Activated T-helper 9 cell treated with anti-CD3 and anti-CD28 coated beads, Interleukin-2, amount 50 U/mL, for 16 hours (primary cell): ENCODE data around the gene B4GALT5.
A peak's percentile ranks its signal among the peaks of the same experiment; 100 is the strongest.
"Not testable (repeated sequence)": the region's sequence is repeated elsewhere in the genome, so short reads cannot be mapped to it uniquely, and the experiment has no call there.

Experiments
- DNase-seq: peaks from one replicate; pipeline ENCODE4 v3.0.0-alpha.2; 2020; ENCODE audit warnings: low read depth

The B4GALT5 gene

GRCh38 chr20:49628280-49628679 is 85.4 kb downstream of the B4GALT5 start:
- not testable (repeated sequence) for DNase-seq

GRCh38 chr20:49627329-49627761 is 86.3 kb downstream of the B4GALT5 start:
- no peak for DNase-seq

GRCh38 chr20:49624988-49625387 is 88.7 kb downstream of the B4GALT5 start:
- not testable (repeated sequence) for DNase-seq

GRCh38 chr20:49624317-49624716 is 89.4 kb downstream of the B4GALT5 start:
- no peak for DNase-seq

GRCh38 chr20:49622243-49622642 is 91.4 kb downstream of the B4GALT5 start:
- DNase-seq = no peak

- no peak for DNase-seq
Observed at GRCh38 chr20:49620364-49621240, 93.1 kb downstream of the B4GALT5 start.

- DNase-seq = no peak
Observed at GRCh38 chr20:49619113-49620048, 94.3 kb downstream of the B4GALT5 start.

- no peak for DNase-seq
Observed at GRCh38 chr20:49618289-49618688, 95.4 kb downstream of the B4GALT5 start.

- DNase-seq = not testable (repeated sequence)
Observed at GRCh38 chr20:49617394-49617793, 96.3 kb downstream of the B4GALT5 start.

GRCh38 chr20:49616154-49617007 is 97.3 kb downstream of the B4GALT5 start:
- DNase-seq = no peak

GRCh38 chr20:49615401-49616153 is 98.1 kb downstream of the B4GALT5 start:
- no peak for DNase-seq

- DNase-seq = not testable (repeated sequence)
Observed at GRCh38 chr20:49615051-49615400, 98.7 kb downstream of the B4GALT5 start.

GRCh38 chr20:49614338-49615050 is 99.2 kb downstream of the B4GALT5 start:
- DNase-seq = no peak

- no peak for DNase-seq
Observed at GRCh38 chr20:49612127-49612738, 101.4 kb downstream of the B4GALT5 start.

GRCh38 chr20:49611539-49612126 is 102.0 kb downstream of the B4GALT5 start:
- not testable (repeated sequence) for DNase-seq

GRCh38 chr20:49610691-49611538 is 102.8 kb downstream of the B4GALT5 start:
- DNase-seq = peak; percentile 63

- peak; percentile 60 for DNase-seq
Observed at GRCh38 chr20:49608752-49609670, 104.7 kb downstream of the B4GALT5 start.
